ENCODE data around the gene ZNF438. TPM values are rescaled to one million over a fixed set of nuclear protein-coding genes. Genes with fewer than 3 reads are reported as not detected.

The ZNF438 gene
- total and polyA plus RNA-seq, 9 donors, result 6.2 to 12.7 (median 7.1) TPM

DNA sequence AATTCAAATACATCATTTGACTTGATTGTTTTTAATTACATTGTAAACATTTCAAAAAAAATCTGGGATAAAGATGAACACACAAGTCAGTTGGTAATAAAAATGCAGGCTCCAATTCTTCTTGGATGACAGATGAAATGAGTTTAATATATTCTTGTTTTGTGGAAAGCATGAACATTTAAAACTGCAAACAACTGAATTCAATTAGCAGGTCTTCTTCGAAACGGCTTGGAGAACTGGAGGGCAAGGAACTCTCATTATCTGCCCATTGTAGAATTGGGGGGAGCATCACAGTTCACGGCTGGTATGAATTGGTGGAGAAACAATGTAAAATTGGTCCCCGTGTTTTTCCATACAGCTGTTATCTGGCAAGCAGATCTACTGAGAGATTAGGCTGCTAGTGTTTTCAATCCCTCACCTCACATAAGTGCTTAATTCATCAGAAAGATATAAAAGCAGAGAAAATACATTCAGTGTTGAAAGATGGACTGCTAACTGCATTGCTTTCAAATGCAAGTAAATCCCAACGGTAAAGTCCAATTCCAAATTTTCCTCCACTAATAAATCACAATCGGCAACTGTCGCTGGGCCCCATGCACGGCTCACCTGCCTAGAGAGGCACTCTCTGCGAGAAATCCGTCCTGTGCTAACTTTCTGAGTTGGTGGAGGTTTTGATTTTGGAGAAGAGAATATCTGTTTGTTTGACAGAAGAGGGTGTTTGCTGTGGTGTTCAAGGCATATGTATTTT is 199.5 kb downstream of the ZNF438 start:
- H3K27ac ChIP-seq, result no peak overlapping the region
- DNase-seq, result no peak

GRCh38 chr10:30831426-30831825 is 200.2 kb downstream of the ZNF438 start:
- H3K27ac ChIP-seq, result no peak overlapping the region
- WGBS, 3 donors, result 85 to 96% (median 94%) methylated on average over 5 of the region's 5 CpGs
- TF ChIP-seq, protein P1, sequence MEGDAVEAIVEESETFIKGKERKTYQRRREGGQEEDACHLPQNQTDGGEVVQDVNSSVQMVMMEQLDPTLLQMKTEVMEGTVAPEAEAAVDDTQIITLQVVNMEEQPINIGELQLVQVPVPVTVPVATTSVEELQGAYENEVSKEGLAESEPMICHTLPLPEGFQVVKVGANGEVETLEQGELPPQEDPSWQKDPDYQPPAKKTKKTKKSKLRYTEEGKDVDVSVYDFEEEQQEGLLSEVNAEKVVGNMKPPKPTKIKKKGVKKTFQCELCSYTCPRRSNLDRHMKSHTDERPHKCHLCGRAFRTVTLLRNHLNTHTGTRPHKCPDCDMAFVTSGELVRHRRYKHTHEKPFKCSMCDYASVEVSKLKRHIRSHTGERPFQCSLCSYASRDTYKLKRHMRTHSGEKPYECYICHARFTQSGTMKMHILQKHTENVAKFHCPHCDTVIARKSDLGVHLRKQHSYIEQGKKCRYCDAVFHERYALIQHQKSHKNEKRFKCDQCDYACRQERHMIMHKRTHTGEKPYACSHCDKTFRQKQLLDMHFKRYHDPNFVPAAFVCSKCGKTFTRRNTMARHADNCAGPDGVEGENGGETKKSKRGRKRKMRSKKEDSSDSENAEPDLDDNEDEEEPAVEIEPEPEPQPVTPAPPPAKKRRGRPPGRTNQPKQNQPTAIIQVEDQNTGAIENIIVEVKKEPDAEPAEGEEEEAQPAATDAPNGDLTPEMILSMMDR (IDR thresholded peaks at IDR 0.05), result no peak
- no peak for TF ChIP-seq EP300 (IDR thresholded peaks at IDR 0.05)
- no peak for TF ChIP-seq POLR2A (IDR thresholded peaks at IDR 0.05)
- H3K4me3 ChIP-seq, result no peak overlapping the region
- DNase-seq, result no peak
- peaks cover 8% of the 10 kb centered on the region for H3K4me1 ChIP-seq (ENCODE audit: insufficient read depth)
- H3K9me3 ChIP-seq, result no peaks in the 10 kb centered on the region
- no peaks in the 10 kb centered on the region for H3K36me3 ChIP-seq
- H3K27me3 ChIP-seq, result no peaks in the 10 kb centered on the region
- intact Hi-C loops (cut with DNase I), result no loop called here

More for the DNA sequence above, 199.5 kb downstream of the ZNF438 start:
- H3K4me3 ChIP-seq, result no peak overlapping the region
- no peak for TF ChIP-seq POLR2A (IDR thresholded peaks at IDR 0.05)
- no peaks in the 10 kb centered on the region for H3K9me3 ChIP-seq
- H3K27me3 ChIP-seq, result no peaks in the 10 kb centered on the region
- intact Hi-C loops (cut with DNase I), result no loop called here
- no peaks in the 10 kb centered on the region for H3K36me3 ChIP-seq
- H3K4me1 ChIP-seq (ENCODE audit: insufficient read depth), result peaks cover 8% of the 10 kb centered on the region
- 74 to 86% (median 81%) methylated on average over 10 of the region's 10 CpGs for WGBS, 3 donors

GRCh38 chr10:30830315-30831230 is 201.1 kb downstream of the ZNF438 start:
- 90 to 93% (median 91%) methylated on average over 14 of the region's 14 CpGs for WGBS, 3 donors
- intact Hi-C loops (cut with DNase I), result no loop called here

DNA sequence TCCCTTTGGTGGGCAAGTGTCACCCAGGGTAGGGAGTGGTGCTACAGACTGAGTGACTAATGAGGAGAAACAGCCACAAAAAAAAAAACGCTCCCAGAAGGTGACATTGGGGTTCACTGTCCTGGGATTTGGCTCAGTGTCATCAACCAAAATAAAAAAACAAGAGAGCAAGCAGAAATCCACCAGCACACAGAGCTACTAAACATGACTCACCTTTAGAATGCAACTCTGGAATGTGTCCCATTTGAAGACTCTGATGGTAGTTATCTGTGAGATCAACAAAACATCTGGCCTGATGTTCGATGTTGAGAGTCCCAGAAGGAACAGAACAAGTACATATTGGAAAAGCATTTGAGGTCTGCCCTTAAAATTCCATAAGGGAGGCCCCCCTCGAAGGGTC is 201.8 kb downstream of the ZNF438 start:
- Histone ChIP-seq H3K27me3 (no peaks in the 10 kb centered on the region), H3K9me3 (no peaks in the 10 kb centered on the region), H3K27ac (no peak overlapping the region), H3K4me1 (ENCODE audit: insufficient read depth) (peaks cover 8% of the 10 kb centered on the region), H3K36me3 (no peaks in the 10 kb centered on the region), H3K4me3 (no peak overlapping the region)
- 54 to 71% (median 70%) methylated on average over 3 of the region's 3 CpGs for WGBS, 3 donors
- intact Hi-C loops (cut with DNase I), result no loop called here
- DNase-seq, result no peak
- TF ChIP-seq EP300 (IDR thresholded peaks at IDR 0.05), result no peak
- TF ChIP-seq POLR2A (IDR thresholded peaks at IDR 0.05), result no peak
- TF ChIP-seq, protein P1 (IDR thresholded peaks at IDR 0.05), result no peak

More at GRCh38 chr10:30830315-30831230, 201.1 kb downstream of the ZNF438 start:
- no peaks in the 10 kb centered on the region for H3K36me3 ChIP-seq
- no peak overlapping the region for H3K4me3 ChIP-seq
- TF ChIP-seq EP300 (IDR thresholded peaks at IDR 0.05) (no peak), POLR2A (IDR thresholded peaks at IDR 0.05) (no peak)
- TF ChIP-seq, protein P1 (IDR thresholded peaks at IDR 0.05), result no peak
- no peak for DNase-seq
- no peak overlapping the region for H3K27ac ChIP-seq
- peaks cover 8% of the 10 kb centered on the region for H3K4me1 ChIP-seq (ENCODE audit: insufficient read depth)
- no peaks in the 10 kb centered on the region for H3K27me3 ChIP-seq
- no peaks in the 10 kb centered on the region for H3K9me3 ChIP-seq
